NCI-H460 (cell line): ENCODE data around the gene DCAF4L1. TPM values are rescaled to one million over a fixed set of nuclear protein-coding genes. Genes with fewer than 3 reads are reported as not detected.
A peak's percentile ranks its signal among the peaks of the same experiment; 100 is the strongest.

ENCODE experiments used
- DNase-seq: peaks from one replicate; pipeline ENCODE4 v3.0.0-alpha.2; 2016; ENCODE audit warnings: low read depth; ENCODE audit errors: extremely low read depth
- total RNA-seq: library from RNA; depleted of rRNA; stranded (reverse); fragments of >200 nt; shearing (Covaris generic); gene quantifications from 2 replicates; pipeline ENCODE4 v1.2.3, GENCODE V29; 2014; rRNA removed

The DCAF4L1 gene
- total RNA-seq, 1 experiment from 2014 or later, result 0.50 TPM

GRCh38 chr4:41989994-41990364 lies 8.4 kb downstream of the DCAF4L1 start:
- DNase-seq, result no peak

- peak; percentile 92 for DNase-seq
Observed at GRCh38 chr4:41990365-41991111, 9.0 kb downstream of the DCAF4L1 start, which contains the start of gene SLC30A9. Gene SLC30A9, plus strand, starts transcription at chr4:41990530. Its CDS starts 122 bp downstream, at chr4:41990652.

GRCh38 chr4:41991916-41992767 lies 10.6 kb downstream of the DCAF4L1 start:
- DNase-seq, result peak; percentile 11

GRCh38 chr4:41992967-41993857 lies 11.7 kb downstream of the DCAF4L1 start:
- DNase-seq, result no peak

- no peak for DNase-seq
Observed at GRCh38 chr4:41994461-41994985, 13.0 kb downstream of the DCAF4L1 start.

- no peak for DNase-seq
Observed at GRCh38 chr4:41998019-41998418, 16.5 kb downstream of the DCAF4L1 start.

GRCh38 chr4:41999321-41999720 lies 17.8 kb downstream of the DCAF4L1 start:
- DNase-seq, result no peak

- DNase-seq, result no peak
Observed at GRCh38 chr4:42008011-42008786, 26.6 kb downstream of the DCAF4L1 start.

- DNase-seq, result no peak
Observed at GRCh38 chr4:42015438-42015837, 33.9 kb downstream of the DCAF4L1 start.

- DNase-seq, result no peak
Observed at GRCh38 chr4:42018451-42018850, 36.9 kb downstream of the DCAF4L1 start.

Other genes starting within 250 kb of the DCAF4L1 start
- gene PHOX2B, start 233.0 kb upstream of the DCAF4L1 start, total RNA-seq, result not detected in 2 replicates
- 134 and 143 TPM in 2 replicates for gene TMEM33, start 46.3 kb upstream of the DCAF4L1 start, total RNA-seq
- gene SLC30A9, start 8.8 kb downstream of the DCAF4L1 start, total RNA-seq, result 51.2 and 52.6 TPM in 2 replicates
- not detected in 2 replicates for gene BEND4, start 170.9 kb downstream of the DCAF4L1 start, total RNA-seq